Nucleus accumbens (tissue), 56 donors: ENCODE data around the gene CCR5.
"Not testable (repeated sequence)": the region's sequence is repeated elsewhere in the genome, so short reads cannot be mapped to it uniquely, and the experiment has no call there.

ENCODE experiments used
- DNase-seq, 56 donors: peaks; one replicate each; lab custom pipeline; 2025; lab: John Stamatoyannopoulos, UW

The CCR5 gene

DNA sequence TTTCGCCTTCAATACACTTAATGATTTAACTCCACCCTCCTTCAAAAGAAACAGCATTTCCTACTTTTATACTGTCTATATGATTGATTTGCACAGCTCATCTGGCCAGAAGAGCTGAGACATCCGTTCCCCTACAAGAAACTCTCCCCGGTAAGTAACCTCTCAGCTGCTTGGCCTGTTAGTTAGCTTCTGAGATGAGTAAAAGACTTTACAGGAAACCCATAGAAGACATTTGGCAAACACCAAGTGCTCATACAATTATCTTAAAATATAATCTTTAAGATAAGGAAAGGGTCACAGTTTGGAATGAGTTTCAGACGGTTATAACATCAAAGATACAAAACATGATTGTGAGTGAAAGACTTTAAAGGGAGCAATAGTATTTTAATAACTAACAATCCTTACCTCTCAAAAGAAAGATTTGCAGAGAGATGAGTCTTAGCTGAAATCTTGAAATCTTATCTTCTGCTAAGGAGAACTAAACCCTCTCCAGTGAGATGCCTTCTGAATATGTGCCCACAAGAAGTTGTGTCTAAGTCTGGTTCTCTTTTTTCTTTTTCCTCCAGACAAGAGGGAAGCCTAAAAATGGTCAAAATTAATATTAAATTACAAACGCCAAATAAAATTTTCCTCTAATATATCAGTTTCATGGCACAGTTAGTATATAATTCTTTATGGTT, at the start of gene CCR5:
Gene CCR5, plus strand, starts transcription at position 108 of the 680 bp plus-strand sequence. CDS start 1,957 bp downstream, outside the sequence.
- DNase-seq, result no peak

DNA sequence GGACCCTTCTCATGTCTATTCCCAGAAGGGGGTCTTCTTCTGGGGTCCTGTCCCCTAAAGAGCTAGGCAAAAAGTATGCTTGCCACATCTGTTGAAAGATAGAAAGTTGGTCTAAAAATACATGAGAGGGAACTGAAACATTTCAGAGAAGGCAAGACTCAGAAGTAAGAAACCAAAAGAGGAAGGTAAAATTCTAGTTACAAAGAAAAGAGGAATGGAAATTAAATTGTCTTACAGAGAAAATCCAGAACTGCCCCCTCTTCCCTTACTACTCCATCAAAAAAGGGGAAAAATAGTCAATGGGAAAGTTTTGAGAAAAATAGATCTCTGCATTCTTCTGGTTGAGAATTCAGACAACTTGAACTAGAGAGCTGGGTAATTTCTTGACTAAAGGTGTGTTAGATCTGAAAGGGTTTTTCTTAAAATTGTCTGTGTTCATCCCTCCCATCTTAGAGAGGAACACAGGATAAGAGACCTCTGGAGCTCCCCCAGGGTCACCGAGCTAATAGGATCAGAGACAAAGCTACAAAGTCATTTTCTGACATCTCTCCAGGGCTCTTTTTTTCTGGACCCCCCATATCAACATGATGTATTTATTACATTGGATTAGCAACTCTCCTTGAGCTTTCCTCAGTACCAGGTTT, 49.2 kb upstream of the CCR5 start:
- DNase-seq, result no peak

DNA sequence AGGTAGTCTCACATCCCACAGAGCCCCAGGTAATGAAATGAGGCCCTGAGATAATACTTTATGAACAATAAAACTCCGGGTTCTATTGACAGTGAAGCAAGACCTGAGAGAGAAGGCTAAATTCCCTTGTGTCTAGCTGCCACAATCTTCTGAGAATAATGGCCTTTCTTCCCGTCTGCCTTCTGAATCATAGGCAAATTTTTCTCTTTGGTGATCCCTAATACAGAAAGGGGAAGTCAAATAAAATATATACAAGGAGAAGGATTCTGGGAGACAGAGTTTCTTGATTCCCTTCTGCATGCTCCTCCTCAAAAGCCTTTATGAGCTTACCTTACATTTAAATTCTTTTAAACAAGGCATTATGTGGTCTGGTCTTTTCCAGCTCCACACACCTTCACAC, 46.7 kb upstream of the CCR5 start:
- no peak for DNase-seq

DNA sequence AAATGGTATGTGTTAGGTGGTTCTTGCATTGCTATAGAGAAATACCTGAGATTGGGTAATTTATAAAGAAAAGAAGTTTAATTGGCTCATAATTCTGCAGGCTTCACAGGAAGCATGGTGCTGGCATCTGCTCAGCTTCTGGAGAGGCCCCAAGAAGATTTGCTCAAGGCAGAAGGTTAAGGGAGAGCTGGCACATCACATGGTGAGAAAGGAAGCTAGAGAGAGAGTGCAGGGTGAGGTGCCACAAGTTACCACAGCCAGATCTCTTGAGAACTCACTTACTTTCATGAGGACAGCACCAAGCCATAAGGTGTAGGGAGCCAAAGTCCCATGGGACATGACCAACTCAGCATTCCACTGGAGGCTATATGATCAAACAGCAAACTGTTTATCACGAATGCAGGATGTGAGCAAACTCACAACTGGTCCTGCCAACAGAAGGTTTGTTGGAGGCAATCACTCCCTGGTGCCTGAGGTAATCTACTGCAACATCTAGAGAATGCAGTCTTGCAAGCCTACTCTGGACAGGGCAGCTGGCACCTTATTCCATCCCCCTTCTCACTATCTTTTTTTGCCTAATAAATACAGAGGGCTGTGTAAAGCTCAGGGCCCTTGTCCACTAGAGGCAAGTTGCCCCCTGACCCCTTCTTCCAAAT, 45.0 kb upstream of the CCR5 start:
- DNase-seq, result no peak

DNA sequence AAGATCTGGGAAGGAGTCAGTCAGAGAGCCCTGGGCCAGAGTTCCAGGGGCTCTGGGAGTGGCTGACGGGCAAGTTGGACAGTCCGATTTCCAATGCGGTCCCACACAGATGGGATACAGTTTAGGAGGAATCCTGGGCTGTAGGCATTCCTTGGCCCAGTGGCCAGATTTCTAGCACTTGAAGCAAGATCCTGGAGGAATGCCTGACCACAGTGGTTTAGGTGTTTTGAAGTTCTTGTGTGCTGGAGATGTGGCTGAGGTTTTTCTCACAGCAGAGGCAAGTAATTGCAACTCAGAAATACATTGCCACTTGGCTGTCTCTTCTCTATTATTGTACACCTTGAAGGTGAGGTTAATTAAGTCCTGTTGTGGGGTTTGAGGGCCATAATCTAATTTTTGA, 40.1 kb upstream of the CCR5 start:
- not testable (repeated sequence) for DNase-seq

DNA sequence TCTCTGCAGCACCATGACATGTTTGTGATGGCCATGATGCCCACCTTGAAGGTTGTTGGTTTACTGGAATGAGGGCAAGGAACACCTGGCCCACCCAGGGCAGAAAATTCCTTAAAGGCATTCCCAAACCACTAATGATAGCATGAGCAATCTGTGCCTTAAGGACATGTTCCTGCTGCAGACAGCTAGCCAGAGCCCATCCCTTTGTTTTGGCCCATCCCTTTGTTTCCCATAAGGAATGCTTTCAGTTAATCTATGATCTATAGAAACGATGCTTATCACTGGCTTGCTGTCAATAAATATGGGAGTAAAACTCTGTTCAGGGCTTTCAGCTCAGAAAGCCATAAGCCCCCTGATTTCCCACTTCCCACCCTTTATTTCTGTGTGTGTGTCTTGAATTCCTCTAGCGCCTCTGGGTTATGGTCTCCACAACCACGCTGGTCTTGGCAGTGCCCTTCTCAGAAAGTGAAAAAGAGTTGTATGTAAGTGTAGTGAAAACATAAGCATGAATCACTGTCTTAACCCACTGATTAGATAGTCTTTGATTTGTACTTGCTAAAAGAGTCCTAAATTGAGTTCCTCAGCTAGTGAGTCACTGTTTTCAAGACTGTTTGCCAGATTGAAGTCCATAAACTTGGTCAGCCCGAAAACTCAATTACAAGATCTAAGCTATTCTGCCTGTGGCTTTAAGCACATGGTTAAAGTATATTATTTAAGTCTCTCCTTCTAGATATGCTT, 35.8 kb upstream of the CCR5 start:
- DNase-seq, result no peak

DNA sequence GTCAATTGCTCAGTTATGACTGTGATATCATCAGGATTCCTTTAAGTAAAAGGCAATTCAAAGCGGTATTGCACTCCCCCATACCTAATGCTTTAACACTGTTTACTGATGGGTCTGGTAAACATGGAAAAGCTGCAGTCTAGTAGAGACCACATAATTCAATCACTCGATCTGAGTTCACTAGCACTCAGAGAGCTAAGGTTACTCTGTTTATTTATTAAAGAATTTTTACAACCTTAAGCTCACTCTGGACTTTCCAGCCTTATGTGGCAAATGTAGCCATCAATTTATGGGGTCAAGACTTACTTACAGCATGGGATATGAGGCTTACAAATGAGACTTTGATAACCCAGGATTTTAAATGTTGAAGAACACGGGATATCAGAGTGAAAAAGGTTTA, 35.2 kb upstream of the CCR5 start:
- no peak for DNase-seq

DNA sequence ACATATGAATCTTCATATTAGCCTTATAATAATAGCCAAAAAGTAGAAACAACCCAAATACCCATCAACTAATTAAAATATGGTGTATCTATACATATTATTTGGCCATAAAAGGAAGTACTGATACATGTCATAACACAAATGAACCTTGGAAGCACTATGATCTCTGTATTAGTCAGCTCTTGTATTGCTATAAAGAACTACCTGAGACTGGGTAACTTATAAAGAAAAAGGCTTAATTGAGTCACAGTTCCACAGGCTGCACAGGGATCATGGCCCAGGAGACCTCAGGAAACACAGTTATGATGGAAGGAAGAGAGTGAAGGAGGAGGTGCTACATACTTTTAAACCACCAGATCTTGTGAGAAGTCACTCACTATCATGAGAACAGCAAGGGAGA, 32.8 kb upstream of the CCR5 start:
- DNase-seq, result no peak

DNA sequence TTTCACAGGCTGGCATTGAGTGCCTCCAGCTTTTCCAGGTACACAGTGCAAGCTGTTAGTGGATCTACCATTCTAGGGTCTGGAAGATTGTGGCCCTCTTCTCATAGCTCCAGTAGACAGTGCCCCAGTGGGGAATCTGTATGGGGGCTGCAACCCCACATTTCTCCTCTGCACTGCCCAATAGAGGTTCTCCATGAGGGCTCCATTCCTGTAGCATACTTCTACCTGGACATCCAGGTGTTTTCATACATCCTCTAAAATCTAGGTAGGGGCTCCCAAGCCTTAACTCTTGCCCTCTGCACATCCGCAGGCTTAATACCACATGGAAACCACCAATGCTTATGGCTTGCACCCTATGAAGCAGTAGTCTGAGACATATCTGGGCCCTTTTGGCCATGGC, 31.9 kb upstream of the CCR5 start:
- no peak for DNase-seq

DNA sequence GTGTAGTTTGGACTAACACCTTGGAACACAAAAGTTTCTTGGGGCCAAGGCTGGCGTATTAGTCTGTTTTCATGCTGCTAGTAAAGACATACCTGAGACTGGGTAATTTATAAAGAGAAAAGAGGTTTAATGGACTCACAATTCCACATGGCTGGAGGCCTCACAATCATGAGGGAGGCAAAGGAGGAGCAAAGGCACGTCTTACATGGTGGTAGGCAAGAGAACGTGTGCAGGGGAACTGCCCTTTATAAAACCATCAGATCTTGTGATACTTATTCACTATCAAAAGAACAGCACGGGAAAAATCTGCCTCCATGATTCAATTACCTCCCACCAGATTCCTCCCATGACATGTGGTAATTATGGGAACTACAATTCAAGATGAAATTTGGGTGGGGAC, 26.3 kb upstream of the CCR5 start:
- no peak for DNase-seq

DNA sequence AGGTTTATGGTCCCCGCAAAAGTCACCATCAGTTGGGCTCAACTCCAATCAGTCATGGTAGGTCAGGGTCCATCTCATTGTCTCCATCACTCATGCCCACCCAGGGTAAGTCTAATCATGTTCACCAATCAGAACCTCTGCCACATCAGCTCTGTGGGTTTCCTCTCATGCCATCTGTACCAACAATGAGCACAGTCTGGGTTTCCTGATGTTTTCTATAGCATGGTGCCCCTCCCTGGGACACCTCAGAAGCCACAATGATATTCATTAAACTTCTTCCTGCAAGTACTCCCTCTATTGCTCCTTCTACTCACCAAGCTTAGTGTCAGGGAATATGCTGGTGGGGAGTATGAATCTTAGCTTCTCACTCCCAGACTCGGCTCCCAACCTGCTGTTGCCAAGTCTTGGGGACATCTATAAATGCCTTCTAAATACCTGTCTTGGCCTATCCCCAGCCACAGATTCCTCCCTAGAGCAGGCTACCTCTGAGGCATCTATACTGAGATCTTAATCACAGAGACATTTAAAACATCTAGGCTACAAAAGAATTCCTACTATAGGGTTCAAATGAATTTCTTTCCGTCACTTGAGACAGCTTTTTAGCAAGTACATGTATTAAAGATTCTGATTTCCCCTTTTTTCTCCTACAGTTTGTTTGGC, 21.8 kb upstream of the CCR5 start:
- DNase-seq, result no peak

DNA sequence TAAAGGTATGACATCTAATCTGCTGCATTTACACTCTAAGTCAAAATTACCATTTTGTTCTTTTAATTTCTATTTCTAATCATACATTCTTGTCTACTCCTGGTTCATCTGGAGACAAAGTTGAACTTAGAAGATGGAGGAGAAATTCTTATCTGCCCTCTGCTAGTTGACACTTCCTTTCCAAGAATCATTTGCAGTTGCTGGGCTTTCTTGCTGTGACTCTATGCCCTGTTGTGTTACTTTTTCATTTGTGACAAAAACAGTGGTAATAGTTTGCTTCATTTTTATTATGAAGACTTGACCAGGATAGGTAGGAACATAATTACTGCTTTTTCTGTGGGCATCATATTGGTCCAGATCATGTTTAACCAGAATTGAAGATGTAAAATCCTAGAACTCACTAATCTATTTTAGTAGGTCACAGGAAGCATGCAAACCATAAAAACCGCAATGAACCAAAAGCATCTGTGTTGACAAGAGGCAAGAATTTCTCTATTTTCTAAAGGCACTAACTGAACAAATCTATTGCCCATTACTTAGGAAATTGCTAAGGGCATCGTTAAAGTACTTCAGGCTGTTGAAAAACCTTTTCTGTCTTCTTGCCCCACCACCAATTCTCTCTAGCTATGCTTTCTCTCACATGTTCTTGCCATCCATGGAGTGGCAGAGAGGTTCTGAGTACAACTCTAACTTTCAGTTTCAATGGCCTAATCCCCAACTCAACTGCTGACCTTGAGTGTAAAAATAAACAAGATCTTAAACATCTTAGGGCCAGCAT, 21.1 kb upstream of the CCR5 start:
- no peak for DNase-seq

DNA sequence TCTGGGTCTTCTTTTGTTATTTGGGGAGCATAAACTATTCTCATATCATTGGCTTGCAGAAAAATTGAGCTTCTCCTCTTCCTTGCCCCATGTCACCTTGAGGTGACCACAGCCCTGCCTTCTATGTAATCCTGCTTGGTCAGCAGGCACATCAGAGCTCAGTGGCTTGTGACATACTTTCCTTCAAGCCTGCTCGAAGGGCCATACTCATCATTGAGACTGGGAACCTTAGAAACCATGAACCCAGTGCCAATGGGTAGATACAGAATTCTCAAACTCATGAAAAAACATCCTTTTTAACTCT, 20.5 kb upstream of the CCR5 start:
- DNase-seq, result no peak

DNA sequence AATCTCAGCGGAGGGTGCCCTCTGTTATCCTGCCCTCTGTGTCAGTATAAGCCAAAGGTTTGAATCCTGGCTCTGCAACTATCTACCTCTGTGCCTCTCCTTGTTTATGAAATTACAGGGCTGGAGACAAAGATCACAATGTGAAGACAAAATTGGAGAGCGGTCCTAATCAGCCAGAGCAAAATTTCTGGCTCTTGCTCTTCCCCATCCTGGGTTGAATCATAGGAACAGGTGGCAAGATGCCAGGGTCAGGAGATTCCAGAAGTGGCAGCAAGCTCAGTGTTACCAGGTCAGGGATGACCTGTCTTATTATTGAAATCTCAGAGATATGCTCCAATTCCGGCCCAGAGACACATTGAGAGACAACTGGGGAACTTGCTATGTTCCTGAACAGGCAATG, 19.1 kb upstream of the CCR5 start:
- no peak for DNase-seq

DNA sequence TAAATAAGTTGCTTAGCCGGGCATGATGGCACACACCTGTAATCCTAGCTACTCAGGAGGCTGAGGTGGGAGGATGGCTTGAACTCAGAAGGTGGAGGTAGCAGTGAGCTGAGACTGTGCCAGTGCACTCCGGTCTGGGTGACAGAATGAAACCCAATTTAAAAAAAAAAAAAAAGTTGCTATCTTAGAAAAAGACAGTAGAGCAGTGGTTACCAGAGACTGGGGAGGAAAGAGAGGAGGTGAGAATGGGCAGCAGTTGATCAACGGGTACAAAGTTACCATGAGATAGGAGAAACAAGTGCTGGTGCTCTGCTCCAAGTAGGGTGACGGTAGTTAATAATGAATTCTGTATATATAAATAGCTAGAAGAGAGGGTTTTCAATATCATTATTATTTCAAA, 17.7 kb upstream of the CCR5 start:
- no peak for DNase-seq

DNA sequence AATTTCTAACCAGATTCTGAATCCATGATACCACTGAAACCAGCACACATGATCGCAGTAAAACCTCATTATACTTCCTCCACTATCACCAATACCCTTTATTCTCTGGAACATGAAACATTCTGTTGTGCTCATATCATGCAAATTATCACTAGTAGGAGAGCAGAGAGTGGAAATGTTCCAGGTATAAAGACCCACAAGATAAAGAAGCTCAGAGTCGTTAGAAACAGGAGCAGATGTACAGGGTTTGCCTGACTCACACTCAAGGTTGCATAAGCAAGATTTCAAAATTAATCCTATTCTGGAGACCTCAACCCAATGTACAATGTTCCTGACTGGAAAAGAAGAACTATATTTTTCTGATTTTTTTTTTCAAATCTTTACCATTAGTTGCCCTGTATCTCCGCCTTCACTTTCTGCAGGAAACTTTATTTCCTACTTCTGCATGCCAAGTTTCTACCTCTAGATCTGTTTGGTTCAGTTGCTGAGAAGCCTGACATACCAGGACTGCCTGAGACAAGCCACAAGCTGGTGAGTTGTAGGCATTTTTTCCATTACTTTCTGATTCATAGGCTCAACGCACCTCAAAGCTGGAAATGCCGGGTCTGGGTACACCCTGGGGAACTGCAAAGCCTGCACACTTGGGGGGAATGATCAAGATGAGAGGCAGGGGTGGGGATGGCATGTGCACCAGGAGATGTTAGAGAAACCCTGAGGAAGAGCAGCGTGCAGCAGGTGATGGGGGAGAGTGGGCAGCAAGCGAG, 16.9 kb upstream of the CCR5 start, which contains the start of gene CCR2:
Gene CCR2, plus strand, starts transcription at position 465 of the 764 bp plus-strand sequence. CDS start 3,417 bp downstream, outside the sequence.
- DNase-seq, result no peak

DNA sequence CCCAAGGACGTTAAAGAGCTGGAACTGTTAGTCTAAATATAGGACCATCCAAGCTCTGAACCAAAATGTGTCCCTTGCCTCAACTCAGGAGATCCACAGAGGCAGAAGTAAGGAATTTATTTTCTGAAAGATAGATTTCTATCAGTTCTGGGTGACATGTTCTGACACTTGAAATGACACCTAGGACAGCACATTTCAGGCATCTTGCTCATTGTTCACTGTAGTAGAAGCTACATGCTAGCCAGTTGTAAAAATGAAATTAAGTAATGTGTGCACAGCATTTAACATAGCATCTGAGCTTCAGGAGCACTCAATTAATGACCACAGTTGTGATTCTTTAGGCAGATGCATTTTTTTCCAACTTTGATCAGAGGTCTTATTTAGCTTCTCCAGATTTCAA, 16.3 kb upstream of the CCR5 start:
- no peak for DNase-seq

DNA sequence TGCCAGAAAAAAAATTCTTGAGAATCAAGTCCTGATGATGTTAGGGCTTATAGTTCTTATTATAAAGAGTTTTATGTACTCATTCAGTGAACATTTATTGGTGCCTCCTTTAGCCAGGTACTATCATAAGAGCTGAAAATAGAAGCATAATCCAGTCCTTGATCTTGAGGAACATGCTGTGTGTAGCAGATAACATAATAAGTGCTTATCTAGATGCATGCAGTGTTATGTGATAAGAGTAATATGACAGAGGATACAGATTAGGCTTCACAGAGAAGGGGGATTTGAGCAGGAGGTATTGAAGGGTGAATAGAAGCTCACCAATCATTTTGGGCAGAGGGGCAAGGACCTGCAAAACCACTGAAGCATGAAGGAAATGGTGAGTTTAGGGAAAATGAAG, 15.8 kb upstream of the CCR5 start:
- no peak for DNase-seq

DNA sequence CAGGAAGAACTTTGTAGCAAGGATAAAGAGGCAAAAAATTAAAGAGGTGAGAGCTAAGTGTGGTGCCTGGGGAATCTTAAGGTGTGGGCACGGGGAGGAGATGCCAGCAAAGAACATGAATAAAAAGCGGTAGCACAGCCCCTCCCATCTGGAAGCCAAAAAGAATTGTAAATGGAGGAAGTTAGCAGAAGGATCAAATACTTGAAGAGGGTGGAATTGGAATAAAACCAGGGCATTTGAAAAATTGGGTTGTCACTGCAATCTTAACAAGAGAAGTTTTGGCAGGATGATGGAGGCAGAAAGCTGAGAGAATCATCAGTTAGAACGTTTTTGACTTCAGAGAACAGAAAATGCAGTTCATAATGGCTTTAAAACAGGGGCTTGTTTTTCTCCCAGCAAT, 14.5 kb upstream of the CCR5 start:
- no peak for DNase-seq
